IPS DF 4.7 (cell line): ENCODE data around the gene TENT5A.
A peak's percentile ranks its signal among the peaks of the same experiment; 100 is the strongest.
"Not testable (repeated sequence)": the region's sequence is repeated elsewhere in the genome, so short reads cannot be mapped to it uniquely, and the experiment has no call there.

Experiments
- DNase-seq: peaks from one replicate; pipeline ENCODE4 v3.0.0-alpha.2; 2013; ENCODE audit warnings: low spot score; ENCODE audit errors: extremely low read depth

Gene TENT5A

GRCh38 chr6:81752084-81752920 is at the start of gene TENT5A:
Gene TENT5A, minus strand, starts transcription at chr6:81752681. Its CDS starts 540 bp downstream, at chr6:81752141.
- no peak for DNase-seq

GRCh38 chr6:81801489-81801888 is 49.0 kb upstream of the TENT5A start:
- DNase-seq: no peak

- no peak for DNase-seq
Measured at GRCh38 chr6:81800666-81801065, 48.2 kb upstream of the TENT5A start.

- DNase-seq: no peak
Measured at GRCh38 chr6:81799323-81799722, 46.8 kb upstream of the TENT5A start.

- no peak for DNase-seq
Measured at GRCh38 chr6:81797591-81797990, 45.1 kb upstream of the TENT5A start.

- DNase-seq: no peak
Measured at GRCh38 chr6:81795890-81796289, 43.4 kb upstream of the TENT5A start.

- DNase-seq: no peak
Measured at GRCh38 chr6:81793821-81794475, 41.5 kb upstream of the TENT5A start.

GRCh38 chr6:81792826-81793225 is 40.3 kb upstream of the TENT5A start:
- no peak for DNase-seq

- DNase-seq: no peak
Measured at GRCh38 chr6:81791756-81792155, 39.3 kb upstream of the TENT5A start.

GRCh38 chr6:81790034-81790433 is 37.6 kb upstream of the TENT5A start:
- DNase-seq: peak; percentile 44

GRCh38 chr6:81789291-81789690 is 36.8 kb upstream of the TENT5A start:
- DNase-seq: no peak

GRCh38 chr6:81788748-81789147 is 36.3 kb upstream of the TENT5A start:
- DNase-seq: no peak

GRCh38 chr6:81787313-81788068 is 35.0 kb upstream of the TENT5A start:
- DNase-seq: no peak

- DNase-seq: no peak
Measured at GRCh38 chr6:81786150-81786549, 33.7 kb upstream of the TENT5A start.

GRCh38 chr6:81785377-81785776 is 32.9 kb upstream of the TENT5A start:
- no peak for DNase-seq

- no peak for DNase-seq
Measured at GRCh38 chr6:81783893-81784292, 31.4 kb upstream of the TENT5A start.

- no peak for DNase-seq
Measured at GRCh38 chr6:81781624-81782023, 29.1 kb upstream of the TENT5A start.

GRCh38 chr6:81777586-81778268 is 25.2 kb upstream of the TENT5A start:
- no peak for DNase-seq

- not testable (repeated sequence) for DNase-seq
Measured at GRCh38 chr6:81776219-81776618, 23.7 kb upstream of the TENT5A start.

GRCh38 chr6:81774542-81774941 is 22.1 kb upstream of the TENT5A start:
- DNase-seq: no peak

- no peak for DNase-seq
Measured at GRCh38 chr6:81773887-81774286, 21.4 kb upstream of the TENT5A start.
